WTC11 (cell line): Measurements from ENCODE around the gene ABLIM3. TPM values are rescaled to one million over a fixed set of nuclear protein-coding genes. Genes with fewer than 3 reads are reported as not detected.

Experiments used
- ATAC-seq: fragments of 200-7000 bp; cut with Tn5 transposase; 2 replicates; pipeline ENCODE4 v1.10.0; 2021; ENCODE audit warnings: mild to moderate bottlenecking, moderate library complexity
- CTCF ChIA-PET: fragments of 300-600 bp; sonication (Branson Sonifier 250); formaldehyde crosslinking; loops from one replicate; lab custom pipeline; 2021; ENCODE audit warnings: antibody characterized with exemption; lab: Charles Lee
- POLR2A ChIA-PET: fragments of 350-600 bp; sonication (Branson Sonifier 250); formaldehyde crosslinking; loops from one replicate; lab custom pipeline; 2021; ENCODE audit warnings: antibody characterized with exemption; lab: Charles Lee
- DNase-seq: peaks from one replicate; pipeline ENCODE4 v3.0.0; 2021; ENCODE audit warnings: low spot score
- H3K27ac Mint-ChIP-seq: 2 replicates; pipeline ENCODE4 v1.8.0; 2021; ENCODE audit warnings: mixed read lengths
- H3K27me3 Mint-ChIP-seq: 2 replicates; pipeline ENCODE4 v1.8.0; 2021; ENCODE audit warnings: low read depth, mild to moderate bottlenecking, moderate library complexity, mixed read lengths
- H3K36me3 Mint-ChIP-seq: 2 replicates; pipeline ENCODE4 v1.8.0; 2021; ENCODE audit warnings: mixed read lengths
- H3K4me1 Mint-ChIP-seq: 2 replicates; pipeline ENCODE4 v1.8.0; 2022; ENCODE audit warnings: mixed read lengths
- H3K4me3 Mint-ChIP-seq: 2 replicates; pipeline ENCODE4 v1.8.0; 2021; ENCODE audit warnings: mild to moderate bottlenecking, moderate library complexity, mixed read lengths
- H3K9me3 Mint-ChIP-seq: 2 replicates; pipeline ENCODE4 v1.8.0; 2021; ENCODE audit warnings: mixed read lengths
- CREB1 ChIP-seq: sonication (generic); formaldehyde crosslinking; IDR thresholded peaks from 2 replicates; pipeline ENCODE4 v1.8.0; 2023; ENCODE audit warnings: mild to moderate bottlenecking, missing genetic modification reagents
- ESRRA ChIP-seq: sonication (generic); formaldehyde crosslinking; IDR thresholded peaks from 2 replicates; pipeline ENCODE4 v1.8.1; 2022; ENCODE audit warnings: mild to moderate bottlenecking, missing genetic modification reagents, borderline replicate concordance
- FOXP1 ChIP-seq: sonication (generic); formaldehyde crosslinking; IDR thresholded peaks from 2 replicates; pipeline ENCODE4 v1.8.0; 2022; ENCODE audit warnings: missing genetic modification reagents, mild to moderate bottlenecking, moderate library complexity, borderline replicate concordance
- GTF2I ChIP-seq: fragments of 250-450 bp; sonication (Bioruptor Pico); conservative IDR thresholded peaks from 2 replicates; pipeline ENCODE4 v1.4.0; 2021; ENCODE audit warnings: mild to moderate bottlenecking
- JUN ChIP-seq: sonication (generic); formaldehyde crosslinking; IDR thresholded peaks from 2 replicates; pipeline ENCODE4 v1.8.0; 2023; ENCODE audit warnings: mild to moderate bottlenecking, missing genetic modification reagents
- NFATC4 ChIP-seq: fragments of 250-450 bp; sonication (Bioruptor Pico); IDR thresholded peaks from 2 replicates; pipeline ENCODE4 v1.9.0; 2021; ENCODE audit warnings: mild to moderate bottlenecking
- TEAD4 ChIP-seq: sonication (generic); formaldehyde crosslinking; IDR thresholded peaks from 2 replicates; pipeline ENCODE4 v1.8.0; 2022; ENCODE audit warnings: mild to moderate bottlenecking, missing genetic modification reagents
- ZNF219 ChIP-seq: sonication (generic); formaldehyde crosslinking; IDR thresholded peaks from 2 replicates; pipeline ENCODE4 v1.8.0; 2023; ENCODE audit warnings: missing genetic modification reagents, mild to moderate bottlenecking, borderline replicate concordance
- ZNF263 ChIP-seq: sonication (generic); formaldehyde crosslinking; IDR thresholded peaks from 2 replicates; pipeline ENCODE4 v1.8.1; 2022; ENCODE audit warnings: low read depth, mild to moderate bottlenecking, moderate library complexity, missing genetic modification reagents
- ZNF423 ChIP-seq: fragments of 250-450 bp; sonication (Bioruptor Pico); IDR thresholded peaks from 2 replicates; pipeline ENCODE4 v2.1.2; 2022; ENCODE audit warnings: mild to moderate bottlenecking, moderate library complexity
- total RNA-seq: library from RNA; stranded (reverse); gene quantifications from 3 replicates; pipeline ENCODE4 v1.2.3, GENCODE V29; 2021
- TF ChIP-seq, protein P1 (sequence below): fragments of 200-600 bp; IDR thresholded peaks from 2 replicates; pipeline ENCODE4 v1.8.0; 2022; ENCODE audit warnings: antibody characterized with exemption
- TF ChIP-seq, protein P2 (sequence below): fragments of 250-450 bp; sonication (Bioruptor Pico); IDR thresholded peaks from 2 replicates; pipeline ENCODE4 v1.9.0; 2021; ENCODE audit warnings: mild to moderate bottlenecking, borderline replicate concordance
- TF ChIP-seq, protein P3 (sequence below): sonication (generic); formaldehyde crosslinking; IDR thresholded peaks from 2 replicates; pipeline ENCODE4 v1.8.1; 2023; ENCODE audit warnings: mild to moderate bottlenecking, missing genetic modification reagents, borderline replicate concordance
- TF ChIP-seq, protein P4 (sequence below): sonication (generic); formaldehyde crosslinking; IDR thresholded peaks from 2 replicates; pipeline ENCODE4 v1.8.1; 2023; ENCODE audit warnings: mild to moderate bottlenecking, missing genetic modification reagents
- TF ChIP-seq, protein P5 (sequence below): sonication (generic); formaldehyde crosslinking; IDR thresholded peaks from 2 replicates; pipeline ENCODE4 v1.8.1; 2022; ENCODE audit warnings: mild to moderate bottlenecking, missing genetic modification reagents, moderate library complexity, borderline replicate concordance
- TF ChIP-seq, protein P6 (sequence below): sonication (generic); formaldehyde crosslinking; IDR thresholded peaks from 2 replicates; pipeline ENCODE4 v1.8.1; 2022; ENCODE audit warnings: low read depth, missing genetic modification reagents, borderline replicate concordance
- TF ChIP-seq, protein P7 (sequence below): sonication (generic); formaldehyde crosslinking; IDR thresholded peaks from 2 replicates; pipeline ENCODE4 v1.8.1; 2023; ENCODE audit warnings: mild to moderate bottlenecking, missing genetic modification reagents, moderate library complexity

The ABLIM3 gene
- total RNA-seq, 1 experiment from 2014 or later: 0.33 TPM

DNA sequence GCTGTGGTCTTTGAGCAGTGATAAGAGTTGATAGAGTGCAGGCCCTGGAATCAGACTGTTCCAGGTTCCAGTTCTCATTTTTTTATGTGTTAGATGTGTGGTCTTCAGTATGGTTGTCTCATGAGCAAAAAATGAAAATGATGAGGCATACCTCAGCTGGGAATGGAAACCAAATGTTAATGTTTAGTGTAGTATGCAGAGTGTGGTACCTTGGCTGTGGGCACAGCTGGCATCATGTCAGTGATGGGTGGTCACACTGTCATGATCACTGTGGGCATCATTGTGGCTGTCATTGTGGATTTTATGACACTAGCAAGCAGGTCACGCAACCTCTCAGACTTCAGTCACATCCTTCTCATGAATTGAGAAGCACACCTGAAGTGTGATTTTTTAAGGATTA lies 6.4 kb downstream of the ABLIM3 start (continued):
- TF ChIP-seq, protein P1, sequence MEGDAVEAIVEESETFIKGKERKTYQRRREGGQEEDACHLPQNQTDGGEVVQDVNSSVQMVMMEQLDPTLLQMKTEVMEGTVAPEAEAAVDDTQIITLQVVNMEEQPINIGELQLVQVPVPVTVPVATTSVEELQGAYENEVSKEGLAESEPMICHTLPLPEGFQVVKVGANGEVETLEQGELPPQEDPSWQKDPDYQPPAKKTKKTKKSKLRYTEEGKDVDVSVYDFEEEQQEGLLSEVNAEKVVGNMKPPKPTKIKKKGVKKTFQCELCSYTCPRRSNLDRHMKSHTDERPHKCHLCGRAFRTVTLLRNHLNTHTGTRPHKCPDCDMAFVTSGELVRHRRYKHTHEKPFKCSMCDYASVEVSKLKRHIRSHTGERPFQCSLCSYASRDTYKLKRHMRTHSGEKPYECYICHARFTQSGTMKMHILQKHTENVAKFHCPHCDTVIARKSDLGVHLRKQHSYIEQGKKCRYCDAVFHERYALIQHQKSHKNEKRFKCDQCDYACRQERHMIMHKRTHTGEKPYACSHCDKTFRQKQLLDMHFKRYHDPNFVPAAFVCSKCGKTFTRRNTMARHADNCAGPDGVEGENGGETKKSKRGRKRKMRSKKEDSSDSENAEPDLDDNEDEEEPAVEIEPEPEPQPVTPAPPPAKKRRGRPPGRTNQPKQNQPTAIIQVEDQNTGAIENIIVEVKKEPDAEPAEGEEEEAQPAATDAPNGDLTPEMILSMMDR: no peak
- TF ChIP-seq ESRRA: no peak
- TF ChIP-seq, protein P2, sequence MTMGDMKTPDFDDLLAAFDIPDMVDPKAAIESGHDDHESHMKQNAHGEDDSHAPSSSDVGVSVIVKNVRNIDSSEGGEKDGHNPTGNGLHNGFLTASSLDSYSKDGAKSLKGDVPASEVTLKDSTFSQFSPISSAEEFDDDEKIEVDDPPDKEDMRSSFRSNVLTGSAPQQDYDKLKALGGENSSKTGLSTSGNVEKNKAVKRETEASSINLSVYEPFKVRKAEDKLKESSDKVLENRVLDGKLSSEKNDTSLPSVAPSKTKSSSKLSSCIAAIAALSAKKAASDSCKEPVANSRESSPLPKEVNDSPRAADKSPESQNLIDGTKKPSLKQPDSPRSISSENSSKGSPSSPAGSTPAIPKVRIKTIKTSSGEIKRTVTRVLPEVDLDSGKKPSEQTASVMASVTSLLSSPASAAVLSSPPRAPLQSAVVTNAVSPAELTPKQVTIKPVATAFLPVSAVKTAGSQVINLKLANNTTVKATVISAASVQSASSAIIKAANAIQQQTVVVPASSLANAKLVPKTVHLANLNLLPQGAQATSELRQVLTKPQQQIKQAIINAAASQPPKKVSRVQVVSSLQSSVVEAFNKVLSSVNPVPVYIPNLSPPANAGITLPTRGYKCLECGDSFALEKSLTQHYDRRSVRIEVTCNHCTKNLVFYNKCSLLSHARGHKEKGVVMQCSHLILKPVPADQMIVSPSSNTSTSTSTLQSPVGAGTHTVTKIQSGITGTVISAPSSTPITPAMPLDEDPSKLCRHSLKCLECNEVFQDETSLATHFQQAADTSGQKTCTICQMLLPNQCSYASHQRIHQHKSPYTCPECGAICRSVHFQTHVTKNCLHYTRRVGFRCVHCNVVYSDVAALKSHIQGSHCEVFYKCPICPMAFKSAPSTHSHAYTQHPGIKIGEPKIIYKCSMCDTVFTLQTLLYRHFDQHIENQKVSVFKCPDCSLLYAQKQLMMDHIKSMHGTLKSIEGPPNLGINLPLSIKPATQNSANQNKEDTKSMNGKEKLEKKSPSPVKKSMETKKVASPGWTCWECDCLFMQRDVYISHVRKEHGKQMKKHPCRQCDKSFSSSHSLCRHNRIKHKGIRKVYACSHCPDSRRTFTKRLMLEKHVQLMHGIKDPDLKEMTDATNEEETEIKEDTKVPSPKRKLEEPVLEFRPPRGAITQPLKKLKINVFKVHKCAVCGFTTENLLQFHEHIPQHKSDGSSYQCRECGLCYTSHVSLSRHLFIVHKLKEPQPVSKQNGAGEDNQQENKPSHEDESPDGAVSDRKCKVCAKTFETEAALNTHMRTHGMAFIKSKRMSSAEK: no peak
- TF ChIP-seq, protein P3, sequence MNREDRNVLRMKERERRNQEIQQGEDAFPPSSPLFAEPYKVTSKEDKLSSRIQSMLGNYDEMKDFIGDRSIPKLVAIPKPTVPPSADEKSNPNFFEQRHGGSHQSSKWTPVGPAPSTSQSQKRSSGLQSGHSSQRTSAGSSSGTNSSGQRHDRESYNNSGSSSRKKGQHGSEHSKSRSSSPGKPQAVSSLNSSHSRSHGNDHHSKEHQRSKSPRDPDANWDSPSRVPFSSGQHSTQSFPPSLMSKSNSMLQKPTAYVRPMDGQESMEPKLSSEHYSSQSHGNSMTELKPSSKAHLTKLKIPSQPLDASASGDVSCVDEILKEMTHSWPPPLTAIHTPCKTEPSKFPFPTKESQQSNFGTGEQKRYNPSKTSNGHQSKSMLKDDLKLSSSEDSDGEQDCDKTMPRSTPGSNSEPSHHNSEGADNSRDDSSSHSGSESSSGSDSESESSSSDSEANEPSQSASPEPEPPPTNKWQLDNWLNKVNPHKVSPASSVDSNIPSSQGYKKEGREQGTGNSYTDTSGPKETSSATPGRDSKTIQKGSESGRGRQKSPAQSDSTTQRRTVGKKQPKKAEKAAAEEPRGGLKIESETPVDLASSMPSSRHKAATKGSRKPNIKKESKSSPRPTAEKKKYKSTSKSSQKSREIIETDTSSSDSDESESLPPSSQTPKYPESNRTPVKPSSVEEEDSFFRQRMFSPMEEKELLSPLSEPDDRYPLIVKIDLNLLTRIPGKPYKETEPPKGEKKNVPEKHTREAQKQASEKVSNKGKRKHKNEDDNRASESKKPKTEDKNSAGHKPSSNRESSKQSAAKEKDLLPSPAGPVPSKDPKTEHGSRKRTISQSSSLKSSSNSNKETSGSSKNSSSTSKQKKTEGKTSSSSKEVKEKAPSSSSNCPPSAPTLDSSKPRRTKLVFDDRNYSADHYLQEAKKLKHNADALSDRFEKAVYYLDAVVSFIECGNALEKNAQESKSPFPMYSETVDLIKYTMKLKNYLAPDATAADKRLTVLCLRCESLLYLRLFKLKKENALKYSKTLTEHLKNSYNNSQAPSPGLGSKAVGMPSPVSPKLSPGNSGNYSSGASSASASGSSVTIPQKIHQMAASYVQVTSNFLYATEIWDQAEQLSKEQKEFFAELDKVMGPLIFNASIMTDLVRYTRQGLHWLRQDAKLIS (CRISPR knock-in tag): no peak
- TF ChIP-seq NFATC4 (CRISPR knock-in tag): no peak
- TF ChIP-seq GTF2I (CRISPR knock-in tag): no peak
- TF ChIP-seq ZNF263 (CRISPR knock-in tag): no peak
- TF ChIP-seq ZNF423 (CRISPR knock-in tag): no peak
- TF ChIP-seq TEAD4 (CRISPR knock-in tag): no peak

DNA sequence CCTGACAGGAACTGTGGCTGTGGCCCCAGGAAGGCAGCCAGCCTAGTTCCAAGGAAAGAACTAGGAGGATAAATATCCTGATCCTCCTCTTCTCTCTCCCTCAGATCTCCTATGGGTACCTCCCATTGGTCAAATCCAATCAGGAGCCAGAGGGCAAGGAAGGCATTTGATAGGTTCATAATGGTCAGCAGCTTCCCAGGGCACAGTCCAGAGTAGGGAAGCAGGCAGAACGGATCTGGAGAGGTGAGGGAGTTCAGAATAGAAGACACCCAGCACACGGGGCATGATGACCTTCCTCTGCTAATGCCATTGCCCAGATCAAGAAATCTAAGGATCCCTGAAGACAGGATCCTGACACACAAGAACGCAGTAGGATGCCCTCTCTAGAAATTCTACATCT lies 8.6 kb downstream of the ABLIM3 start:
- CTCF ChIA-PET: interaction anchor here (1.4 kb wide), 1 partner anchor 8 kb away, joined by 6 read pairs; the partner anchor contains the start of gene ABLIM3
- H3K4me1 Mint-ChIP-seq: peaks cover 9% of the 10 kb centered on the region
- H3K9me3 Mint-ChIP-seq: no peaks in the 10 kb centered on the region; the same call in 1 of the 2 replicates
- no peak overlapping the region for H3K27ac Mint-ChIP-seq
- ATAC-seq (peak; percentile 75), DNase-seq (no peak)
- no peak overlapping the region for H3K4me3 Mint-ChIP-seq
- H3K27me3 Mint-ChIP-seq: no peaks in the 10 kb centered on the region
- POLR2A ChIA-PET: no interaction called here
- no peaks in the 10 kb centered on the region for H3K36me3 Mint-ChIP-seq
- TF ChIP-seq, protein P1: no peak
- TF ChIP-seq, protein P4, sequence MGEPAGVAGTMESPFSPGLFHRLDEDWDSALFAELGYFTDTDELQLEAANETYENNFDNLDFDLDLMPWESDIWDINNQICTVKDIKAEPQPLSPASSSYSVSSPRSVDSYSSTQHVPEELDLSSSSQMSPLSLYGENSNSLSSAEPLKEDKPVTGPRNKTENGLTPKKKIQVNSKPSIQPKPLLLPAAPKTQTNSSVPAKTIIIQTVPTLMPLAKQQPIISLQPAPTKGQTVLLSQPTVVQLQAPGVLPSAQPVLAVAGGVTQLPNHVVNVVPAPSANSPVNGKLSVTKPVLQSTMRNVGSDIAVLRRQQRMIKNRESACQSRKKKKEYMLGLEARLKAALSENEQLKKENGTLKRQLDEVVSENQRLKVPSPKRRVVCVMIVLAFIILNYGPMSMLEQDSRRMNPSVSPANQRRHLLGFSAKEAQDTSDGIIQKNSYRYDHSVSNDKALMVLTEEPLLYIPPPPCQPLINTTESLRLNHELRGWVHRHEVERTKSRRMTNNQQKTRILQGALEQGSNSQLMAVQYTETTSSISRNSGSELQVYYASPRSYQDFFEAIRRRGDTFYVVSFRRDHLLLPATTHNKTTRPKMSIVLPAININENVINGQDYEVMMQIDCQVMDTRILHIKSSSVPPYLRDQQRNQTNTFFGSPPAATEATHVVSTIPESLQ: no peak
- TF ChIP-seq, protein P5, sequence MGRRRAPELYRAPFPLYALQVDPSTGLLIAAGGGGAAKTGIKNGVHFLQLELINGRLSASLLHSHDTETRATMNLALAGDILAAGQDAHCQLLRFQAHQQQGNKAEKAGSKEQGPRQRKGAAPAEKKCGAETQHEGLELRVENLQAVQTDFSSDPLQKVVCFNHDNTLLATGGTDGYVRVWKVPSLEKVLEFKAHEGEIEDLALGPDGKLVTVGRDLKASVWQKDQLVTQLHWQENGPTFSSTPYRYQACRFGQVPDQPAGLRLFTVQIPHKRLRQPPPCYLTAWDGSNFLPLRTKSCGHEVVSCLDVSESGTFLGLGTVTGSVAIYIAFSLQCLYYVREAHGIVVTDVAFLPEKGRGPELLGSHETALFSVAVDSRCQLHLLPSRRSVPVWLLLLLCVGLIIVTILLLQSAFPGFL (CRISPR knock-in tag): no peak
- TF ChIP-seq ZNF423 (CRISPR knock-in tag) (no peak), ZNF219 (CRISPR knock-in tag) (no peak), JUN (CRISPR knock-in tag) (no peak), FOXP1 (CRISPR knock-in tag) (no peak), CREB1 (no peak)
- TF ChIP-seq, protein P6, sequence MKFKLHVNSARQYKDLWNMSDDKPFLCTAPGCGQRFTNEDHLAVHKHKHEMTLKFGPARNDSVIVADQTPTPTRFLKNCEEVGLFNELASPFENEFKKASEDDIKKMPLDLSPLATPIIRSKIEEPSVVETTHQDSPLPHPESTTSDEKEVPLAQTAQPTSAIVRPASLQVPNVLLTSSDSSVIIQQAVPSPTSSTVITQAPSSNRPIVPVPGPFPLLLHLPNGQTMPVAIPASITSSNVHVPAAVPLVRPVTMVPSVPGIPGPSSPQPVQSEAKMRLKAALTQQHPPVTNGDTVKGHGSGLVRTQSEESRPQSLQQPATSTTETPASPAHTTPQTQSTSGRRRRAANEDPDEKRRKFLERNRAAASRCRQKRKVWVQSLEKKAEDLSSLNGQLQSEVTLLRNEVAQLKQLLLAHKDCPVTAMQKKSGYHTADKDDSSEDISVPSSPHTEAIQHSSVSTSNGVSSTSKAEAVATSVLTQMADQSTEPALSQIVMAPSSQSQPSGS: no peak
- TF ChIP-seq, protein P7, sequence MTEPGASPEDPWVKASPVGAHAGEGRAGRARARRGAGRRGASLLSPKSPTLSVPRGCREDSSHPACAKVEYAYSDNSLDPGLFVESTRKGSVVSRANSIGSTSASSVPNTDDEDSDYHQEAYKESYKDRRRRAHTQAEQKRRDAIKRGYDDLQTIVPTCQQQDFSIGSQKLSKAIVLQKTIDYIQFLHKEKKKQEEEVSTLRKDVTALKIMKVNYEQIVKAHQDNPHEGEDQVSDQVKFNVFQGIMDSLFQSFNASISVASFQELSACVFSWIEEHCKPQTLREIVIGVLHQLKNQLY (CRISPR knock-in tag): no peak
